Urothelium cell line (cell line): Measurements from ENCODE around the gene AGAP1.
A peak's percentile ranks its signal among the peaks of the same experiment; 100 is the strongest.

Experiments used
- DNase-seq: peaks from one replicate; pipeline ENCODE4 v3.0.0; 2011; ENCODE audit warnings: low spot score, mixed read lengths
- FAIRE-seq: peaks from 2 replicates; lab custom pipeline; 2011; peaks lifted over from hg19 to GRCh38; lab: Jason Lieb, UNC

Gene AGAP1

GRCh38 chr2:235493775-235494715 is at the start of gene AGAP1:
TSS of gene AGAP1 (plus strand) at chr2:235494043.
- DNase-seq (peak; percentile 95), FAIRE-seq (peak; percentile 85)

GRCh38 chr2:235444101-235444597 is 49.7 kb upstream of the AGAP1 start:
- DNase-seq (no peak), FAIRE-seq (no peak)

GRCh38 chr2:235445116-235445515 is 48.7 kb upstream of the AGAP1 start:
- FAIRE-seq: no peak
- no peak for DNase-seq

GRCh38 chr2:235446082-235446481 is 47.8 kb upstream of the AGAP1 start:
- DNase-seq (no peak), FAIRE-seq (no peak)

GRCh38 chr2:235447210-235447609 is 46.6 kb upstream of the AGAP1 start:
- FAIRE-seq (no peak), DNase-seq (no peak)

GRCh38 chr2:235449568-235449967 is 44.3 kb upstream of the AGAP1 start:
- no peak for DNase-seq
- FAIRE-seq: no peak

GRCh38 chr2:235453605-235454151 is 40.2 kb upstream of the AGAP1 start:
- no peak for DNase-seq
- FAIRE-seq: no peak

- FAIRE-seq (no peak), DNase-seq (peak; percentile 45)
Measured at GRCh38 chr2:235458839-235459273, 35.0 kb upstream of the AGAP1 start.

- FAIRE-seq (no peak), DNase-seq (no peak)
Measured at GRCh38 chr2:235460548-235461047, 33.2 kb upstream of the AGAP1 start.

GRCh38 chr2:235461763-235462414 is 32.0 kb upstream of the AGAP1 start:
- DNase-seq (no peak), FAIRE-seq (no peak)

- FAIRE-seq: no peak
- no peak for DNase-seq
Measured at GRCh38 chr2:235462415-235462790, 31.4 kb upstream of the AGAP1 start.

- no peak for FAIRE-seq
- no peak for DNase-seq
Measured at GRCh38 chr2:235463893-235464292, 29.9 kb upstream of the AGAP1 start.

- FAIRE-seq: no peak
- DNase-seq: no peak
Measured at GRCh38 chr2:235467588-235467987, 26.3 kb upstream of the AGAP1 start.

- FAIRE-seq (no peak), DNase-seq (peak; percentile 79)
Measured at GRCh38 chr2:235468978-235469655, 24.7 kb upstream of the AGAP1 start.

GRCh38 chr2:235471186-235471747 is 22.6 kb upstream of the AGAP1 start:
- FAIRE-seq: no peak
- no peak for DNase-seq

- FAIRE-seq (no peak), DNase-seq (no peak)
Measured at GRCh38 chr2:235472443-235472842, 21.4 kb upstream of the AGAP1 start.

- no peak for DNase-seq
- no peak for FAIRE-seq
Measured at GRCh38 chr2:235478609-235479008, 15.2 kb upstream of the AGAP1 start.

GRCh38 chr2:235479604-235480003 is 14.2 kb upstream of the AGAP1 start:
- FAIRE-seq: no peak
- DNase-seq: no peak

GRCh38 chr2:235480614-235481013 is 13.2 kb upstream of the AGAP1 start:
- DNase-seq: no peak
- no peak for FAIRE-seq

- DNase-seq (no peak), FAIRE-seq (no peak)
Measured at GRCh38 chr2:235483313-235483712, 10.5 kb upstream of the AGAP1 start.
